Umbilical cord (tissue), 2 donors: ENCODE measurements around the gene NEK2. TPM values are rescaled to one million over a fixed set of nuclear protein-coding genes. Genes with fewer than 3 reads are reported as not detected.
"Not testable (repeated sequence)": the region's sequence is repeated elsewhere in the genome, so short reads cannot be mapped to it uniquely, and the experiment has no call there.

Experiments
- DNase-seq: peaks from one replicate; pipeline ENCODE4 v3.0.0-alpha.2; 2015; ENCODE audit warnings: low spot score
- total RNA-seq: library from RNA; depleted of rRNA; stranded (reverse); fragments of >200 nt; gene quantifications from one replicate; pipeline ENCODE4 v1.2.3, GENCODE V29; 2014; ENCODE audit warnings: low replicate concordance; ENCODE audit not compliant: insufficient read depth

The NEK2 gene
- total RNA-seq, 1 donor from 2014 or later: 3.1 TPM

DNA sequence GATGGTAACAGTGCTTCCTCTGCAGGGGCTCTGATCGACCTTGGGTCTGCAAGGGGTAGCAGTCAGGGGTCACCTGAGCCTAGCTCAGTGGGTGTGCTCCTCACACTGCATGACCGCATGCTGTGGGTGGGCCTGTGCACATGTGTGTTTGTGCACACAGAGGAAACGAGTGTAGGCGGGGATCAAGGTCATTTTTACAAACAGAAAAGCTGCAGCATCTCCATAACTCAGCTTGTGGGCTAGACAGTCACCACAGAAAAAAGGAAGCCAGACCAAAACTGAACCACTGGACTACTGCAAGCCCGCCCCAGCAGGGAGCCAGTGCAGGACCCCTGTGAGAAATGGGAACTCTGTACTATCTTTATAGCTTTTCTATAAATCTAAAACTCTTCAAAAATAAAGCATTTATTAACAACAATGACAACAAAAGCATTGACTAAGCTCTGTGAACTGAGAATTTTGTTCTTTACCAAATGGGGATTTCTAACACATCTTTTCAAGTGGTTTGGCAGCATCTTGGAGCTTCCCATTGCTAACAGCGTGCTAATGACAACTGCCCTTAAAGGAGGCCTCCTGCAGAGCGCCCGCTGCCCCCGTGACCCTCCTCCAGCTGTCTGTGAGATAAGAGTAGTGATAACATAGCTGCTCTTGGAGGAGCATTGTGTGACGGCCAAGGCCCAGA lies 19.9 kb upstream of the NEK2 start:
- no peak for DNase-seq

DNA sequence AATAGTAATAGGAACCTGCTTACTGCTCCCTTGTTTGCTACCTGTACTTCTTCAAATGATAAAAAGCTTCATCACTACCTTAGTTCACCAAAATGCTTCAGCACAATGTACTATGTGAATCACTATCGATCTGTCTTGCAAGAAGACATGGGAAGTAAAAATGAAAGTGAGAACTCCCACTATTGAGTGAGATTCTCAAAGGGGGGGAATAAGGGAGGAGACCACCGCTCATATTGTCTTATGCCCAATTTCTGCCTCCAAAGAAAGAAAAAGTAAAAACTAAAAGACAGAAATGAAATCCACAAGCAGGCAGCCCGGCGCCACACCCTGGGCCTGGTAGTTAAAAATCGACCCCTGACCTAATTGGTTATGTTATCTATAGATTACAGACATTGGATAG lies 18.5 kb upstream of the NEK2 start:
- DNase-seq: not testable (repeated sequence)

DNA sequence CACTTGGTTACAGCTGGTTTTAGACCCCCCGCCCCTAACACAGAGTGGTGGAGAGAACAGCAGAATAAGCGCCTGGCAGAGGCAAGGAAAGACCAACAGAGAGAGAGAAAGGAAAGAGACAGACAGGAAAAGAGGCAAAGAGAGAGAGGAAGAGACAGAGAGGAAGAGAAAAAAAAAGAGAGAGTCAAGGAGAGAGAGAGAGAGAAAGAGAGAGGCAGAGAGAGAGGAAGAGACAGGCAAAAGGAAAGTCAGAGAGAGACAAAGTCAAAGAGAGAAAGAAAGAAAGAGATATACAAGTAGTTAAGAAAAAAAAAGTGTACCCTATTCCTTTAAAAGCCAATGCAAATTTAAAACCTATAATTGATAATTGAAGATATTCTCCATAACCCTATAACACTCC lies 13.0 kb upstream of the NEK2 start:
- DNase-seq: no peak

DNA sequence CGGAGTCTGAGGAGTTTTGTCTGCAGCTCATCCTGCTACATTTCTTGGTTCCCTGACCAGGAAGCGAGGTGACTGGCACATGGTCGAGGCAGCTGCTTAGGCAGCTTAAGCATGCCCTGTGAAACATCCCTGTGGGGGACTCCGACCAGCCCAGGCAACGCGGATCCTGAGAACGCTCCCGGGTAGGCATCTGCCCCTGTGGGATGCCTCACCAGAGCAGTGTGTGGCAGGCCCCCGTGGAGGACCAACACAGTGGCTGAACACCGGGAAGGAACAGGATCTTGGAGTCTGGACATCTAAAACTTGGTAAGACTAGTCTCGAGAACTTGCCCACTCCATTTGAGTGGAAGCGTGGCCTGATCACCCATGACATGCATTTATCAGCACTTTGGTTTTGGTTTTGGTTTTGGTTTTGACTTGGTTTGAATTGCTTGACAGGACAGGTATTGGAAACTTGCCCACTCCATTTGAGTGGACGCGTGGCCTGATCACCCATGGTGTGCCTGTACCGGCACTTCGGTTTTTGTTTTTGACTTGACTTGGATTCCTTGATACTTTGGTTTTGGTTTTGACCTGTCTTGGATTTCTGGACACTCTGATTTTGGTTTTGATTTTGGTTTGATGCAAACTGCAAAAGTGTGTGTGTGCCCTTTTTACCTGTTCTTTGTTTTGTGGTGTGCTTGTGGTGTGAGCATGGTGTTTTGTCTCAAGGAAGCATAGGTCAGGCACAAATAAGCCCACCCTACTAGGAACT lies 12.2 kb upstream of the NEK2 start:
- no peak for DNase-seq

DNA sequence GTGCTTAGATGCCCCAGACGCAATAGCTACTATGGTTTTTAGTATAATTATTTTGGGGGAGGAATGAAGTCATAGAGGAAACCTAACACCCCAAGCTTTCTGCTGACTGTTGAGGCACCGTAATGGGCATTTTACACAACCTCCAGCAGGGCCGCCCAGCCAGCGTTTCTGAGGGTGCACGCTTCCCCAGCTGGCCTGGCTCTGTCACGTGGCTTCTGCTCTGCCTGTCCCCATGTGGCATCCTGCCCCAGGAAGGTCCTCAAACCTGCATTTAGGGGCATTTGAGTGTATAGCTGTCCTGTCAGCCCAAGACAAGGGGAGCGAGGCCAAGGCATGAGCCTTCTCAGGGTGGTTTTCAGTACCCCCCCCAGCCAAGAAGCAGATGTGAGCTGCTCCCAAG lies 10.4 kb upstream of the NEK2 start:
- no peak for DNase-seq

DNA sequence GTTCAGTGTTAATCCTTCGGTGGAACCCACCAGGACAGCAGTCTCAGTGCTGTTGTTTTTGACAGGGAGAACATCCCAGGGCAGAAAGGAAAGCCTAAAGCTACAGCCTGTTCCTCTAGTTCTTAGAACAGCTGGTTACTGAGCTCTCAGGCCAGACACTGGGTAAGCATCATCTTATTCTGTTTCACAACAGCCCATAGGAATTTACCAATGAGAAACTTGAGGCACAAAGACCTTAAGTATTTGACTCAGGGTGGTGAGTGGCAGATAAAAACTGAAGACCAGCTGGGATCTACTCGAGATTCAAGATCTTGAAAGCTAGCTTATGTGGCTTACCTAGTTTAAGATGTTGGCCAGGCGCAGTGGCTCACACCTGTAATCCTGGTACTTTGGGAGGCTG lies 9.4 kb upstream of the NEK2 start:
- DNase-seq: peak; percentile 83

DNA sequence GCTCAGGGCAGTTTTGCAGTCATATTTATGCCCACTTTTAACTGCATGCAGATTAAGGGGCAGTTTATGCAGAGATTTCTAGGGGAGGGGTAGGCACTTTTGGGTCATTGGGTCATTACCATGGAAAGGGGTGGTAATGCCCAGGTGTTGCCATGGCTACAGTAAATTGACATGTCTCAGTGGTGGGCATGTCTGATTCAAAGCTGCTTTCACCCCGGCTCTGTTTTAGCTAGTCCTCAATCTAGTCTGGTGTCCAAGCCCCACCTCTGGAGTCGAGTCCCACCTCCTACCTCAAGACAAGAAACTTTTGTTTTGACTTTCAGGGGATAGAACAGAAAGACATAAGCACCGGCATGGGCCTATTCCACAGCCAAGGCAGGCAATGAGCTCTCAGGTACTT lies 8.9 kb upstream of the NEK2 start:
- no peak for DNase-seq

DNA sequence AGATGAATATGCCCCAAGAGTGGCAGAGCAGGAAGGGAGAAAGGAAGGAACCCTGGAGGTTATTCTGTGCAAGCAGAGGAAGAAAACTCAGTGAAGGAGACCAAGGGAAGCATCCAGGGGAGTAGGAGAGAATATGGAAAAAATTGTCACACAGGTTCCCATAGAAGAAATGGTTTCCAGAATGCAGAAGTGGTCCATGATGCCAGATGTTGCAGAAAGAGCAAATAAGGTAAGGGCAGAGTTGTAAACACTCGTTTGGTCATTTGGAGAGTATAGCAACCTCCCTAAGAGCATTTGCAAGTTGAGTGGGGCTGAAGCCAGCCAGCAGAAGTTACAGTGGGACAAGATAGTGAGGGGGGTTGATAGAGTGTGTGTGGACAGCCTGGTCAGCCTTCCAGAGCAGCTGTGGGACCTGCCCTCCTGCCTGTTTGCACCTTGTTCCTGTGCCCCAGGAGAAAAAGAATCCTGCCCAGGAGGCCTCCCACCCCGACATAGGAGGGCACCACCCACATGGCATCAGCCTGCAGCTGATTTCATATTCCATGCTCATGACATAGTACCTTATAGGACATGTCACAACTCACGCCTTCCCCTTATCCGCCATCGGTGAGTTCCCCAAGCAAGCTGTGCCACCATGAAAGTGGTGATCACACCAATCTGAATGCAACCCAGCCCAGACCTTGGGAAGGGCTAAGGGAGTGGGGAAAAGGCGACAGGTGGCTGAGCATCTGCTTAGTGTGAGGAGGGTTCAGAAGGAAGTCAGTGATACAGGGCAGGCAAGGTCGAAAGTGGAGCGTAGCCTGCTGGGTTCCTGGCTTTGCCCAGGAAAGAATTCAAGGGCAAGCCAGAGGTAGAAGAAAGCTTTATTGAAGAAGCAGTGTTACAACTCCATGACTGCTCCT lies 8.2 kb upstream of the NEK2 start:
- no peak for DNase-seq

DNA sequence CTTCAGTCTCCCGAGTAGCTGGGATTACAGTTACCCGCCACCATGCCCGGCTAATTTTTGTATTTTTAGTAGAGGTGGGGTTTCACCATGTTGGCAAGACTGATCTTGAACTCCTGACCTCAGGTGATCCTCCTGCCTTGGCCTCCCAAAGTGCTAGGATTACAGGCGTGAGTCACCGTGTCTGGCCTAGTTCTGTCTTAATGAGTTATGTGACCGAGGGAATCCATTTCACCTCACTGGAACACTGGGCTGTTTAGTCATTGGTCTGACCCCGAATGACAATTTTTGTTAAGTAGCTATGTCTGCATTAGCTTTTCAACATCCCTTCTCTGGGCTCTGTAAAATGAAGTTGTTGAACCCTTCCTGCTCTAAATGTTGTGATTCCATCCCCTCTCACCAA lies 6.8 kb upstream of the NEK2 start:
- DNase-seq: not testable (repeated sequence)

DNA sequence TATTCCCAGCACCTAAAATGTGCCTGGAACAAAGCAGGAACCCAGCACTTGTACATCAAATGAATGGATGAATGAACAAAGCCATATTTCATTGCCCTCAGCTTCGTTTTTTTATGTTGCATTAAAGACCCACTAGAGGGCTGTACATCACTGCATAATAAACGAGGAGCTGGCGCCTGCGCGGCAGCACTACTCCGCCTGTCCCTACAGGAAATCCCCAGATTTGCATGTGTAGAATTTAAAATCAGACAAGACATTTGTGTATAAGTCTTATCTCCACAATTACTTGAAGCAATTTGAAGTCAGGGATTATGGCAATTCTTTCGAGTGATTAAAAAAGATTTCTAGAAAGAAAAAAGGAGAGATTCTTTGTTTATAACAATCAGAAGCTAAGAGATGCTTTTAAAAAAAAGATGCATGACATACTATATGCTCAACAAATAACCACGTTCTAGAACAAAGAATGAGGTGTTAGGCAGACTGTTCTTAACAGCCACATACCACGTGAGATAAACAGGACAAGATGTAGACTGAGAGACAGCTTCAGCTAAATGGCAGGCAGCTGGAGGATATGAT lies 5.4 kb upstream of the NEK2 start:
- DNase-seq: peak; percentile 87

DNA sequence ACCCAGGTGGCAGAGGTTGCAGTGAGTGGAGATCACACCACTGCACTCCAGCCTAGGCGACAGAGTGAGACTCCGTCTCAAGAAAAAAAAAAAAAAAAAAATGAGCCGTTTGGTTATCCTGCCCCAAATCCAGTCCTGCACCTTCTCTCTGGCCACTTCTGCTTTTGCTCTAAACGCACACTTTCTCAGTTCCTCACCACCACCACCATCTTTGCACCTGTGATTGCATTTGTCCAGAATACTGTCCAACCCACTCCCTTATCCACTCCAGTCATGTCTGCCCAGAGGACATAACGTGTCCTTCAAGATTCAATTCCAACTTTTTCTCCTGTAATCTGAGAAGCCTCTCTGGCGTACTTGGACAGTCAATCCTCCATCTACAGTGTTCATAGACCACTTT lies 2.2 kb upstream of the NEK2 start:
- no peak for DNase-seq

DNA sequence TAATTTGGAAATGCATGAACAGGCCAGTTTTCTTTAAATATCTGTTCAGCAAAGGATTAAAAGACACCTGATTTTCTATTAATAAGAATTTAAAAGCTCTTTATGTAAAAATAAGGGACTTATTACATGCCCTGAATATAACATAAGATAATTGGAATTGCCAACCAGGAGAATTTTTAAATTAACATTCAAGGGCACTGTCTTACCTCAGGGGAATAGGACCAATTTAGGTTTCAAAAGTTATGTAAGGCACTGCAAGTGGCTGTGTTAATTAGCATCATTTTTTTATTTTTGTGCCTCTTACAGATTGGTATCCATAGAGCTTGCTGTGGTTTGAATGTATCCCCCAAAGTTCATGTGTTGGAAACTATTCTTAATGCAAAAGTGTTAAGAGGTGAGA lies 1.3 kb upstream of the NEK2 start:
- no peak for DNase-seq

DNA sequence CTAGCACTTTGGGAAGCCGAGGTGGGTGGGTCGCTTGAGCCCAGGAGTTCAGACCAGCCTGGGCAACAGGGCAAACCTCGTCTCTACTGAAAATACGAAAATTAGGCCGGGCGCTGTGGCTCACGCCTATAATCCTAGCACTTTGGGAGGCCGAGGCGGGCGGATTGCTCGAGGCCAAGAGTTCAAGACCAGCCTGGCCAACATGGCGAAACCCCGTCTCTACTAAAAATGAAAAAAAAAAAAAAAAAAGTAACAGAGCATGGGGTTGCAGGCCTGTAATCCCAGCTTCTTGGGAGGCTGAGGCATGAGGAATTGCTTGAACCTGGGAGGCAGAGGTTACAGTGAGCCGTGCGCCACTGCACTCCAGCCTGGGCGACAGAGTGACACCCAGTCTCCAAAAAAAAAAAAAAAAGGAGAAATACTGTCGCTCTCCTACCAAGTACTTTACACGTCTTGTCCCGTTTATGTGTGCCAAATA lies 724 bp upstream of the NEK2 start:
- no peak for DNase-seq

DNA sequence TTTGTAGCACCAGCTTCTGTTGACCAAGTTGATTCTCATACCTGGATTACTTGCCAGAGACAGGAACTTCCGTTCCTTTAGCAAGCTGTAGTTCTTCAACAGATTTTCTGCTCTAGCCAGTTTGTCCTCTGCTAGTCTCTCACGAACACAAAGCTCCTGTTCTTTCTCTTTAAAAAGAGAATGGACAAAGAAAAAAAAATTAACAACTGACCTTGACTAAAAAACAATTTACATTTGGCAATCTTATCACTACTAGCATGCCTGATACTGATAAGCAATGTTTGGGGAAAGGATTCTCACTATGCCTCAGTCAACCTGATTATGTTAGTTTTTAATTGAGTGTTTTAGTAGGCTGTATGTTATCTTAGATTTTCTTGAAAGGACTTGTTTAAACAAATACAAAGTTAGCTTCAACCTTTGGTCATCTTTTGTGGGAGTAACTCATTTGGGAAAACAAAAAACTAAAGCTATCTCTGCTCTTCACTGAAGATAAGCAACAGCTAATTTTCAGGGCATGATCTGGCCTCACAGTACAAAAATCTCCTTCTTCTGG lies 8.3 kb downstream of the NEK2 start:
- no peak for DNase-seq

DNA sequence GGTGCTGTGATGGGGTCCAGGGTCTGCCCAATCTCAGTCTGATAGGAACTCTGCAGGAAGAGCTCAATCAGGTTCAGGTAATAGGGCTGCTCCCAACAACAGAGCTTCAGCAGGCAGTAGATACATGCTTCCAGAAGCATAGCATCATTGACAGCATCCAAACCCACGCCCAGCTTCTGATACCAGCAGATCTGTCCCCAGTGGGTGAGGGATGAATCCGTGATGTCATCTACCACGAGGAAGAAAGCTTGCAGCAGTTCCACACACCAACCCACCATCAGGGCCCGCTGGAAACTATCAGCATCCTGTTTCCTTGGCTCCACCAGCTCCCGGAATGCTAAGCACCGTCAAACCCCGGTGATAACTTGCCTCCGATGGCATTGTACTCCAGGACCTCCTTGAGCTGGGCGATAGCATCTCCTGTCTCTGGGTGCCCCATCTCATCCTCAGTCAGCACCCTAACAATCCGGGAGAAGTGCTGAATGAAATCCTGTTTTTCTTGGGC lies 14.7 kb downstream of the NEK2 start:
- no peak for DNase-seq

DNA sequence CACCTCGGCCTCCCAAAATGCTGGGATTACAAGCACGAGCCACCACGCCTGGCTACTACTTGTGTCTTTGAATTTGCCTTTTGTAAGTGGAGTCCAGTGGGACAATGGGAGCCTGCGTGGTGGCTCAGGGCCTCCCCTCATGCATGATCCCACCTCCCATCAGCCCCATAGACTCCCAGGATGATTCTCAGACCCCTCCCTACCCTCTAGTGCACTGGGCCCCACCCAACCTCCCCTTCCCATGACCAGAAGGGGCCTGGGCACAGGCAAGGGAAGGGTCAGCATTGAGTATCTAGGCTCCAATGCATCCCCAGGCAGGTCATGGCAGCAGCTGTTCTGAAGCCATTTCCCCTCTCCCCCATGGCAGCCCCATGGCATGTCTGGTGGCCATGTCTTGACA lies 18.7 kb downstream of the NEK2 start:
- DNase-seq: no peak

DNA sequence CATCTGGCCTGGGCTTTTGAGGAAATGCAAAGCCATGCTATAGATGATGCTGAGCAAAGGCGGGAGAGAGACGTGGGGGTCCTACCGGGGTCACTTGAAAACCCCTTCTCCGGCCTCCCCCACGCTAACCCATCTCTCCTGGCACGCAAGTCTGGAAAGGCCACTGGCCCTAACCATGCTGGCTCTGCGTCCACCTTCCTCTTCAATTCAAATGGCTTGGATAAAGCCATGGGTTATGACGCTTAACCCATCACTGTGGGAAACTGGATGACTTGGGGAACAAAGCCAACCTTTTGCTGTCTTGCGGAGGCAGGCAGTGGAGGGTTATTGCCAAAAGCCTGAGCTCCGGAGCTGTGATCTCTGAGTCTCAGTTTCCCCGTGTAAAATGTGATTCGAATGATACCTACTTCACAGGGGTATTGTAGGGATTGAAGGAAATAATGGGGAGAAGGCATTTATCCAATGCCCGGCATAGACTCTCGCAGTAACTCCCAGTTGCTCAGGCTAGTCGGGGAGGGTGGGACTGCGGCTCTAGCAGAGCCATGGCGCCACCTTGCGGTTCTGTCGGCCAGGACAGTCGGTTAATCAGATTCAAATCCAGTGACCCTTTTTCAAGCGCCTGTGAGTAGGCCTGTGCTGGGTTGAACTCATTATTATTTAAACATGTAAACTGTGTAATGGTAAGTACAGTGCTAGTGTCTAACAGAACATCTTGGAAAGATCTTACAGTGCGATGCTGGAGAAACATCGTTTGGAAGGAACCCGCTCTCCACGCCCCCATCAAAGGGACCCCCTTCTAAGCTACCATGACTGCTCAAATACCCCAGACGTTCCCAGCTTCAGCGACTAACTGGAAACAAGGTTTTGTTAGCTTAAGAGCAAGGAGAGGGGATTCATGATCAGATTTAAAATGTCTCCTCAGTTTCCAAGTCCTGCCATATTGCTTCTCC lies 20.3 kb downstream of the NEK2 start:
- peak; percentile 88 for DNase-seq

DNA sequence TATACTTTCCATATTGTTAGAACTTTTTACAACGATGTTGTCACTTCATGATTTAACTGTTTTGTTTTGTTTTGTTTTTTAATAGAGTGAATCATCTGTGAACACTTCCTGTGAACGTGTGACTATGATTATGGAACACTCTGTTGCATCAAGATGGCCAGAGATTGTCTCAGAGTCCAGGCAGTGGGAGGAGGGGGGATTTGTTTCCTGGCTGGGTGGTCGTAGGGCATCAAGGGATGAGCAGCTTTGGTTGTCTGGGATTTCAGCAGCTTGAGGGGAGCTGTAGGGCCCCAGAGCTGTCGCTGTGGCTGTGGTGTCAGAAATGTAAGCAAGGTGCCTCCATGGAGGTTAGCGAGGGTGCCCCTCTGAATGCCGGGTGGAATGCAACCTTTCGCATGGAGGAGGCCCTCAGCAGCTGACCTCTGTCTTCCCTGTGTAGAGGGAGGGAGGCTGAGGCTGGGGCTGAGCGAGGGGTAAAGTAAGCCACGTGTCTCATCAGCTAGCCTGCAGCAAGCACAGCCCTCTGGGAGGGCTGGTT lies 21.4 kb downstream of the NEK2 start:
- no peak for DNase-seq

DNA sequence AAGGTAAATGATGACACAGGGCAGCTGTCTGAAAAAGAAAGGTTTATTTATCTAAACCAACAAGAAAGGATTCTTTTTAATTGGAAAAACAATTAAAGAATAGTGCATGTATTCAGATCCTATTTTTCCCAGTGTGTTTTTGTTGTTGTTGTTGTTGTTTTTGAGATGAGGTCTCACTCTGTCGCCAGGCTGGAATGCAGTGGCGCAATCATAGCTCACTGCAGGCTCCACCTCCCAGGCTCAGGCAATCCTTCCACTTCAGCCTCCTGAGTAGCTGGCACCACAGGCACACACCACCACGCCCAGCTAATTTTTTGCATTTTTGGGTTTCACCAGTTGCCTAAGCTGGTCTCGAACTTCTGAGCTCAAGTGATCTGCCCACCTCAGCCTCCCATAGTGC lies 22.1 kb downstream of the NEK2 start:
- DNase-seq: no peak

DNA sequence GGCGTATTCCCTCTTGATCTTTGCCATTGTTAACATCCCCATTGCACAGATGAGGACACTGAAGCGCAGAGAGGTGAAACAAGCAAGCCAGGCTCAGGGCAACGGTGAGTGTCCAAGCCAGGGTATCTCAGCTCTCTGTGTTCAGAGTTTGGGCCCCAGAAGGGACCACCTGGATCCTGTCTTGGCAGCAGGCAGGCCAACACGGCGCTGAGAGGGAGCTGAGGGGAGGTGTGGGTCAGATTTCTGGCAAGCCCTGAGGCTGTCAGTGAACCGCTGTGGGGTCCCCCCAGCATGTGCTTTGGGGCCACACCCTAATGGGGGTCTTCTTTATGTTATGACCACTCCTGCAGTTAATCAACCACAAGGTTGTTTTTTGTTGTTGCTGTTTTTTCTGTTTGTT lies 23.1 kb downstream of the NEK2 start:
- no peak for DNase-seq
